Adrenal gland (tissue), 5 donors: ENCODE measurements around the gene CD247.

ENCODE experiments used
- CTCF ChIP-seq, 6 experiments: fragments of 450-650 bp in 4 of 6; fragments of 200-600 bp in 2 of 6; sonication (generic) in 1 of 6; IDR thresholded peaks; 1 replicate in 5 of 6; 2 replicates in 1 of 6; pipeline versions ENCODE4 v1.5.1 to v1.8.0; 2016 to 2021; ENCODE audit warnings: antibody characterized with exemption in 6 of 6, mild to moderate bottlenecking in 2 of 6, moderate library complexity in 1 of 6
- POLR2A ChIP-seq, 2 donors: fragments of 450-650 bp; IDR thresholded peaks; one replicate each; pipeline ENCODE4 v1.6.1; 2017; ENCODE audit warnings: antibody characterized with exemption in 2 of 2, mild to moderate bottlenecking in 2 of 2, moderate library complexity in 1 of 2
- donor health status: DM: no; HTN: no; CAD: no.

GRCh38 chr1:167516404-167517388 lies 1.6 kb downstream of the CD247 start:
- TF ChIP-seq CTCF (IDR thresholded peaks at IDR 0.05), result no peak
- no peak for TF ChIP-seq POLR2A (IDR thresholded peaks at IDR 0.05)
